PC-3 (cell line): ENCODE results near the gene MDFIC.

Source experiments
- EZH2 ChIP-seq: fragments of 300-600 bp; sonication (generic); IDR thresholded peaks from one replicate; pipeline ENCODE4 v1.6.1; 2017; ENCODE audit warnings: antibody characterized with exemption, mild to moderate bottlenecking, low read length; ENCODE audit not compliant: unreplicated experiment
- EZH2phosphoT487 ChIP-seq: fragments of 300-600 bp; sonication (generic); IDR thresholded peaks from 2 replicates; pipeline ENCODE4 v1.6.1; 2018; ENCODE audit warnings: mild to moderate bottlenecking, antibody characterized with exemption, low read length, borderline replicate concordance
- TF ChIP-seq, protein P1 (sequence below): fragments of 300-600 bp; sonication (generic); conservative IDR thresholded peaks from 2 replicates; pipeline ENCODE4 v1.5.1; 2017; ENCODE audit warnings: antibody characterized with exemption, low read depth, mild to moderate bottlenecking, low read length

DNA sequence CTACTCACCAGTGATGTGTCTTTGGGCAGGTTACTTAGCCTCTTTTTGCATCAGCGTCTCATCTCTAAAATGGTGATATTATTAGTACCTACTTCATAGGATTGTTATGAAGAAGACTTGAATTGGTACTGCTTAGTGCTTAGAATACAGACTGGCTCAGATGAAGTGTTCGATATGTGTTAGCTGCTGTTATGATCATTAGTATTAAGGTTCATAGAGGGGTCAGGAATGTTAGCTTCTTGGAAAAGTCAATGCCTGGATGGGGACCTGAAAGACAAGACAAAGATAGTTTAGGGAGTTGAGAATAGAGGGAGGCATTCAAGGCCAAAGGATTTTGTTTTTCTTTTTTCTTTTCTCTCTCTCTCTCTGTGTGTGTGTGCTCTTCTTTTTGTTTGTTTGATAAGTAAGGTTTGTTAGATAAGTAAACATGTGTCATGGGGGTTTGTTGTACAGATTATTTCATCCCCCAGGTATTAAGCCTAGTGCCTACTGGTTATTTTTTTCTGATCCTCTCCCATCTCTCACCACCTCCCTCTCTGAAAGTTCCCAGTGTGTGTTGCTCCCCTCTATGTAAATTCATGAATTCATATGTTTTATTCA, 63.3 kb downstream of the MDFIC start:
- TF ChIP-seq, protein P1, sequence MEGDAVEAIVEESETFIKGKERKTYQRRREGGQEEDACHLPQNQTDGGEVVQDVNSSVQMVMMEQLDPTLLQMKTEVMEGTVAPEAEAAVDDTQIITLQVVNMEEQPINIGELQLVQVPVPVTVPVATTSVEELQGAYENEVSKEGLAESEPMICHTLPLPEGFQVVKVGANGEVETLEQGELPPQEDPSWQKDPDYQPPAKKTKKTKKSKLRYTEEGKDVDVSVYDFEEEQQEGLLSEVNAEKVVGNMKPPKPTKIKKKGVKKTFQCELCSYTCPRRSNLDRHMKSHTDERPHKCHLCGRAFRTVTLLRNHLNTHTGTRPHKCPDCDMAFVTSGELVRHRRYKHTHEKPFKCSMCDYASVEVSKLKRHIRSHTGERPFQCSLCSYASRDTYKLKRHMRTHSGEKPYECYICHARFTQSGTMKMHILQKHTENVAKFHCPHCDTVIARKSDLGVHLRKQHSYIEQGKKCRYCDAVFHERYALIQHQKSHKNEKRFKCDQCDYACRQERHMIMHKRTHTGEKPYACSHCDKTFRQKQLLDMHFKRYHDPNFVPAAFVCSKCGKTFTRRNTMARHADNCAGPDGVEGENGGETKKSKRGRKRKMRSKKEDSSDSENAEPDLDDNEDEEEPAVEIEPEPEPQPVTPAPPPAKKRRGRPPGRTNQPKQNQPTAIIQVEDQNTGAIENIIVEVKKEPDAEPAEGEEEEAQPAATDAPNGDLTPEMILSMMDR, result no peak
- TF ChIP-seq EZH2phosphoT487 (no peak), EZH2 (no peak)
